RWPE1 (cell line): ENCODE measurements around the gene OGDH.

Experiments used
- CTCF ChIA-PET: fragments of 350-600 bp; sonication (Branson Sonifier 250); formaldehyde crosslinking; extraction: SDS; loops from one replicate; lab custom pipeline; 2021; lab: Yijun Ruan, JAX
- POLR2A ChIA-PET: fragments of 400-600 bp; formaldehyde crosslinking; extraction: SDS; loops from one replicate; lab custom pipeline; 2020; ENCODE audit warnings: antibody characterized with exemption; ENCODE audit not compliant: low non-redundant PET; lab: Yijun Ruan, JAX
- DNase-seq: peaks from one replicate; pipeline ENCODE4 v3.0.0; 2012; ENCODE audit warnings: low spot score
- H3K27ac ChIP-seq: fragments of 450-650 bp; 2 replicates; pipeline ENCODE4 v1.5.1; 2017
- TF ChIP-seq, protein P1 (sequence below): fragments of 450-650 bp; conservative IDR thresholded peaks from 2 replicates; pipeline ENCODE4 v1.5.1; 2017; ENCODE audit warnings: low read depth, mild to moderate bottlenecking

The OGDH gene

GRCh38 chr7:44733708-44734481 lies 127.5 kb downstream of the OGDH start:
- H3K27ac ChIP-seq: peak overlapping the region; percentile 88
- no peak for DNase-seq
- TF ChIP-seq, protein P1, sequence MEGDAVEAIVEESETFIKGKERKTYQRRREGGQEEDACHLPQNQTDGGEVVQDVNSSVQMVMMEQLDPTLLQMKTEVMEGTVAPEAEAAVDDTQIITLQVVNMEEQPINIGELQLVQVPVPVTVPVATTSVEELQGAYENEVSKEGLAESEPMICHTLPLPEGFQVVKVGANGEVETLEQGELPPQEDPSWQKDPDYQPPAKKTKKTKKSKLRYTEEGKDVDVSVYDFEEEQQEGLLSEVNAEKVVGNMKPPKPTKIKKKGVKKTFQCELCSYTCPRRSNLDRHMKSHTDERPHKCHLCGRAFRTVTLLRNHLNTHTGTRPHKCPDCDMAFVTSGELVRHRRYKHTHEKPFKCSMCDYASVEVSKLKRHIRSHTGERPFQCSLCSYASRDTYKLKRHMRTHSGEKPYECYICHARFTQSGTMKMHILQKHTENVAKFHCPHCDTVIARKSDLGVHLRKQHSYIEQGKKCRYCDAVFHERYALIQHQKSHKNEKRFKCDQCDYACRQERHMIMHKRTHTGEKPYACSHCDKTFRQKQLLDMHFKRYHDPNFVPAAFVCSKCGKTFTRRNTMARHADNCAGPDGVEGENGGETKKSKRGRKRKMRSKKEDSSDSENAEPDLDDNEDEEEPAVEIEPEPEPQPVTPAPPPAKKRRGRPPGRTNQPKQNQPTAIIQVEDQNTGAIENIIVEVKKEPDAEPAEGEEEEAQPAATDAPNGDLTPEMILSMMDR: no peak
- CTCF ChIA-PET: no interaction called here
- POLR2A ChIA-PET: no interaction called here

GRCh38 chr7:44735403-44736165 lies 129.2 kb downstream of the OGDH start:
- TF ChIP-seq, protein P1: no peak
- peak; percentile 78 for DNase-seq
- ChIA-PET CTCF (interaction anchor here (0.6 kb wide), 1 partner anchor 605 kb away, joined by 3 read pairs; no protein-coding TSS in a partner anchor), POLR2A (interaction anchor here (0.6 kb wide), 1 partner anchor 25 kb away, joined by 7 read pairs; no protein-coding TSS in a partner anchor)
- H3K27ac ChIP-seq: peak overlapping the region; percentile 88

DNA sequence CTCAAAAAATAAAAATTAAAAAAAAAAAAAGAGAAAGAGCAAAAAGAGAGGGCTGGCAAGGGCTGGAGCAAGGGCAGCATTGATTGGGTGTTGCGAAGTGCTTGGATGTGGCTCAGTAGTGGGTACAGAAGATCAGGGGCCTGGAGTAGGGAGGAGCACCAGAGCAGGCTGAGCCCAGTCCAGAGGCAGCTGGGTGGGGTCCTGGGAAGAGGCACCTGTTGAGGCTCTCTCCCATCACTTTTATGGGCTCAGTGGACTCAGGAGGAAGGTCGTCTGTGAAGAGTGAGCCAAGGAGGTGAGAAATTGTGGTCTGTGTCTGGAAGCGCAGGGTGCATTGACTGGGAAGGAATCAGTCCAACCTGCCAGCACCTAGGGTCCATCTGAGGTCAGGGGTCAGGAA lies 130.5 kb downstream of the OGDH start:
- TF ChIP-seq, protein P1: no peak
- CTCF ChIA-PET: no interaction called here
- no peak for DNase-seq
- POLR2A ChIA-PET: interaction anchor here (0.6 kb wide), 1 partner anchor 189 kb away, joined by 3 read pairs; no protein-coding TSS in a partner anchor
- peak overlapping the region; percentile 77 for H3K27ac ChIP-seq

DNA sequence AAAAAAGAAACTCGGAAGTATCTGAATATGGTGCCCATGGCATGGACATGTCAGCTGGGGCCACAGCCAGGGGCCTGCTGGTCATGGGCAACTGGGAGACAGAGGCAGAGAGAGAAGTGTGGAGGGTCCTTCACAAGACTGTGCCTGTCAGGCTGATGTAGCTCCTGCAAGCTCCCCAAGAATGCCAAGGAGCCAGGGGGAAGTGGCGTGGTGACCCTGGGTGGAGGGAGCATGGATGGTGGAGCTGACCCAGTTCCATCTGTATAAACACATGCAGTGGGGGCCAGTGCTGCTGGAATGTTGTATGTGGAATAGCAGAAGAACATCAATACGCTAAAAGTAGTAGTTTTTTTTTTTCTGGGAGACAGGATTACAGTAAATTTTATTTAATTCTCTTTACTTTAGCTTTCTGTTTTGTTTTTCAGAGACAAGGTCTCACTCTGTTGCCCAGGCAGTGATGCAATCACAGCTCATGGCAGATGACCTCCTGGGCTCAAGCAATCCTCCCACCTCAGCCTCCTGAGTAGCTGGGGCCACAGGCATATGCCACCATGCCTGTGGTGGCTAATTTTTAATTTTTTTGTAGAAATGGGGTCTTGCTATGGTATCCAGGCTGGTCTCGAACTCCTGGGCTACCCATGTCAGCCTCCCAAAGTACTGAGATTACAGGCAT lies 131.8 kb downstream of the OGDH start:
- ChIA-PET CTCF (interaction anchor here (0.6 kb wide), 1 partner anchor 108 kb away, joined by 5 read pairs; no protein-coding TSS in a partner anchor), POLR2A (no interaction called here)
- peak overlapping the region; percentile 77 for H3K27ac ChIP-seq
- TF ChIP-seq, protein P1: no peak
- DNase-seq: no peak

- H3K27ac ChIP-seq: peak overlapping the region; percentile 35; the same call in 1 of the 2 replicates
- CTCF ChIA-PET: interaction anchor here (0.6 kb wide), 1 partner anchor 107 kb away, joined by 5 read pairs; no protein-coding TSS in a partner anchor
- POLR2A ChIA-PET: no interaction called here
- no peak for DNase-seq
- TF ChIP-seq, protein P1: no peak
Observed at GRCh38 chr7:44738876-44739665, 132.6 kb downstream of the OGDH start.
